C4-2B (cell line): ENCODE results near the gene RSRC1.
A peak's percentile ranks its signal among the peaks of the same experiment; 100 is the strongest.

Source experiments
- H3K27ac ChIP-seq: fragments of 450-650 bp; 2 replicates; pipeline ENCODE4 v1.5.1; 2017
- CTCF ChIP-seq: fragments of 450-650 bp; conservative IDR thresholded peaks from 2 replicates; pipeline ENCODE4 v1.5.1; 2017; ENCODE audit warnings: mild to moderate bottlenecking
- ZFX ChIP-seq: fragments of 450-650 bp; IDR thresholded peaks from 2 replicates; pipeline ENCODE4 v1.6.1; 2017

Gene RSRC1

GRCh38 chr3:158569794-158570193 lies 459.9 kb downstream of the RSRC1 start:
- no peak for TF ChIP-seq CTCF
- TF ChIP-seq ZFX, result no peak
- no peak overlapping the region for H3K27ac ChIP-seq

- TF ChIP-seq CTCF (no peak), ZFX (no peak)
- peak within 1 kb of the TSS; percentile 59 for H3K27ac ChIP-seq
Observed at GRCh38 chr3:158570999-158571702, 461.3 kb downstream of the RSRC1 start, which contains the start of gene MLF1. Gene MLF1, plus strand, starts transcription at chr3:158571194. Its CDS starts 107 bp downstream, at chr3:158571301.

- H3K27ac ChIP-seq, result no peak overlapping the region
- TF ChIP-seq ZFX (no peak), CTCF (no peak)
Observed at GRCh38 chr3:158571969-158572765, 462.3 kb downstream of the RSRC1 start.

GRCh38 chr3:158572766-158573060 lies 462.8 kb downstream of the RSRC1 start:
- TF ChIP-seq CTCF, result no peak
- no peak for TF ChIP-seq ZFX
- H3K27ac ChIP-seq, result no peak overlapping the region

- no peak overlapping the region for H3K27ac ChIP-seq
- TF ChIP-seq CTCF (no peak; the same call in 1 of the 2 replicates), ZFX (no peak)
Observed at GRCh38 chr3:158573714-158574113, 463.8 kb downstream of the RSRC1 start.

GRCh38 chr3:158574646-158575045 lies 464.8 kb downstream of the RSRC1 start:
- no peak overlapping the region for H3K27ac ChIP-seq
- TF ChIP-seq CTCF, result no peak
- no peak for TF ChIP-seq ZFX

- H3K27ac ChIP-seq, result no peak overlapping the region
- TF ChIP-seq CTCF (no peak), ZFX (no peak)
Observed at GRCh38 chr3:158590223-158590622, 480.3 kb downstream of the RSRC1 start.
